A549 (cell line): ENCODE measurements around the gene ASPN.

ENCODE experiments used
- CBX2 ChIP-seq: fragments of 200-600 bp; sonication (generic); IDR thresholded peaks from 2 replicates; pipeline ENCODE4 v1.6.1; 2016; ENCODE audit warnings: low read depth, mild to moderate bottlenecking, borderline replicate concordance
- CHD2 ChIP-seq: fragments of 150-350 bp; IDR thresholded peaks from 2 replicates; pipeline ENCODE4 v1.6.1; 2014; ENCODE audit warnings: low read length; ENCODE audit not compliant: partially characterized antibody
- EHMT2 ChIP-seq: fragments of 200-600 bp; sonication (generic); IDR thresholded peaks from 2 replicates; pipeline ENCODE4 v1.6.1; 2016; ENCODE audit warnings: antibody characterized with exemption, low read depth, mild to moderate bottlenecking, moderate library complexity
- EP300 ChIP-seq, 2 experiments: fragments of >200 bp; sonication (Bioruptor Twin); formaldehyde crosslinking; IDR thresholded peaks; 2 replicates in 1 of 2; 3 replicates in 1 of 2; pipeline ENCODE4 v1.6.1; 2016 to 2017
- HOXA7 ChIP-seq: fragments of 250-450 bp; sonication (Bioruptor Pico); IDR thresholded peaks from 2 replicates; pipeline ENCODE4 v1.5.0; 2020; ENCODE audit warnings: mild to moderate bottlenecking, moderate library complexity
- MAFK ChIP-seq: fragments of 450-650 bp; IDR thresholded peaks from 2 replicates; pipeline ENCODE4 v1.6.1; 2014; ENCODE audit not compliant: partially characterized antibody
- MAZ ChIP-seq: fragments of 150-350 bp; IDR thresholded peaks from 2 replicates; pipeline ENCODE4 v1.6.1; 2014; ENCODE audit warnings: antibody characterized with exemption, low read depth, low read length, borderline replicate concordance
- NFE2L2 ChIP-seq: fragments of 150-350 bp; conservative IDR thresholded peaks from 2 replicates; pipeline ENCODE4 v1.6.1; 2014; ENCODE audit warnings: low read length
- POLR2A ChIP-seq: IDR thresholded peaks from 2 replicates; pipeline ENCODE4 v1.6.1; 2012; ENCODE audit warnings: mild to moderate bottlenecking, low read length
- RFX5 ChIP-seq: fragments of 450-650 bp; IDR thresholded peaks from 2 replicates; pipeline ENCODE4 v1.7.1; 2014; ENCODE audit warnings: antibody characterized with exemption, mild to moderate bottlenecking, moderate library complexity
- ZFP36 ChIP-seq: fragments of 450-650 bp; IDR thresholded peaks from 2 replicates; pipeline ENCODE4 v1.6.1; 2014; ENCODE audit warnings: borderline replicate concordance; ENCODE audit not compliant: partially characterized antibody
- TF ChIP-seq, protein P1 (sequence below): fragments of >200 bp; sonication (Bioruptor Twin); formaldehyde crosslinking; IDR thresholded peaks from 3 replicates; pipeline ENCODE4 v1.5.1; 2016
- TF ChIP-seq, protein P2 (sequence below): fragments of 450-650 bp; IDR thresholded peaks from 2 replicates; pipeline ENCODE4 v1.6.1; 2014; ENCODE audit warnings: antibody characterized with exemption
- TF ChIP-seq, protein P3 (sequence below): fragments of 250-450 bp; sonication (Bioruptor Pico); IDR thresholded peaks from 2 replicates; pipeline ENCODE4 v1.5.0; 2020; ENCODE audit warnings: low read depth, mild to moderate bottlenecking, moderate library complexity

DNA sequence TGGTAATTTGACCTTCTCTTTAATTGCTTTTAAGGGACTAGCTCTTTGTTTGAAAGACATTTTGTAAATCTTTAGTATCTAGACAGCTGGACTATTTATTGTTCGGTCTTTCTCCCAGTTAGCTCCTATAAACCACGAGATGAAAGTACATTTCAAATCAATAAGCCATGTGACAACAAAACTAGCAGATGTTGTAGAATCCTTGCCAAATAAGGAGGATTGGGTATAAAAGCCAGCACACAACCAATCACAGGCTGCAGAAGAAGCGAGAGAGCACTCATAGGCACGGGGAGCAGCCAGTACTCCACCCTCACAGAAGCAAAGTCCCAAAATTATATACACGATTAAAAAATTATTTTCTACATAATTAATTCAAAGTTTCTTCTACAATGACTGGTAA, 50.0 kb downstream of the ASPN start:
- TF ChIP-seq, protein P1, sequence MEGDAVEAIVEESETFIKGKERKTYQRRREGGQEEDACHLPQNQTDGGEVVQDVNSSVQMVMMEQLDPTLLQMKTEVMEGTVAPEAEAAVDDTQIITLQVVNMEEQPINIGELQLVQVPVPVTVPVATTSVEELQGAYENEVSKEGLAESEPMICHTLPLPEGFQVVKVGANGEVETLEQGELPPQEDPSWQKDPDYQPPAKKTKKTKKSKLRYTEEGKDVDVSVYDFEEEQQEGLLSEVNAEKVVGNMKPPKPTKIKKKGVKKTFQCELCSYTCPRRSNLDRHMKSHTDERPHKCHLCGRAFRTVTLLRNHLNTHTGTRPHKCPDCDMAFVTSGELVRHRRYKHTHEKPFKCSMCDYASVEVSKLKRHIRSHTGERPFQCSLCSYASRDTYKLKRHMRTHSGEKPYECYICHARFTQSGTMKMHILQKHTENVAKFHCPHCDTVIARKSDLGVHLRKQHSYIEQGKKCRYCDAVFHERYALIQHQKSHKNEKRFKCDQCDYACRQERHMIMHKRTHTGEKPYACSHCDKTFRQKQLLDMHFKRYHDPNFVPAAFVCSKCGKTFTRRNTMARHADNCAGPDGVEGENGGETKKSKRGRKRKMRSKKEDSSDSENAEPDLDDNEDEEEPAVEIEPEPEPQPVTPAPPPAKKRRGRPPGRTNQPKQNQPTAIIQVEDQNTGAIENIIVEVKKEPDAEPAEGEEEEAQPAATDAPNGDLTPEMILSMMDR, result no peak
- TF ChIP-seq MAFK, result no peak
- no peak for TF ChIP-seq CHD2
- TF ChIP-seq, protein P2, sequence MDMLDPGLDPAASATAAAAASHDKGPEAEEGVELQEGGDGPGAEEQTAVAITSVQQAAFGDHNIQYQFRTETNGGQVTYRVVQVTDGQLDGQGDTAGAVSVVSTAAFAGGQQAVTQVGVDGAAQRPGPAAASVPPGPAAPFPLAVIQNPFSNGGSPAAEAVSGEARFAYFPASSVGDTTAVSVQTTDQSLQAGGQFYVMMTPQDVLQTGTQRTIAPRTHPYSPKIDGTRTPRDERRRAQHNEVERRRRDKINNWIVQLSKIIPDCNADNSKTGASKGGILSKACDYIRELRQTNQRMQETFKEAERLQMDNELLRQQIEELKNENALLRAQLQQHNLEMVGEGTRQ, result no peak
- TF ChIP-seq CBX2, result no peak
- TF ChIP-seq RFX5, result no peak
- no peak for TF ChIP-seq EHMT2
- no peak for TF ChIP-seq ZFP36
- no peak for TF ChIP-seq EP300 (IDR thresholded peaks at IDR 0.05)
- no peak for TF ChIP-seq POLR2A
- no peak for TF ChIP-seq MAZ
- no peak for TF ChIP-seq NFE2L2
- TF ChIP-seq, protein P3, sequence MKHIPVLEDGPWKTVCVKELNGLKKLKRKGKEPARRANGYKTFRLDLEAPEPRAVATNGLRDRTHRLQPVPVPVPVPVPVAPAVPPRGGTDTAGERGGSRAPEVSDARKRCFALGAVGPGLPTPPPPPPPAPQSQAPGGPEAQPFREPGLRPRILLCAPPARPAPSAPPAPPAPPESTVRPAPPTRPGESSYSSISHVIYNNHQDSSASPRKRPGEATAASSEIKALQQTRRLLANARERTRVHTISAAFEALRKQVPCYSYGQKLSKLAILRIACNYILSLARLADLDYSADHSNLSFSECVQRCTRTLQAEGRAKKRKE, result no peak
- no peak for TF ChIP-seq HOXA7
